ENCODE data around the gene GFOD1. TPM values are rescaled to one million over a fixed set of nuclear protein-coding genes. Genes with fewer than 3 reads are reported as not detected.

Gene GFOD1
- total and polyA plus RNA-seq, 2 experiments from 2014 or later = 16.2 to 30.5 TPM

DNA sequence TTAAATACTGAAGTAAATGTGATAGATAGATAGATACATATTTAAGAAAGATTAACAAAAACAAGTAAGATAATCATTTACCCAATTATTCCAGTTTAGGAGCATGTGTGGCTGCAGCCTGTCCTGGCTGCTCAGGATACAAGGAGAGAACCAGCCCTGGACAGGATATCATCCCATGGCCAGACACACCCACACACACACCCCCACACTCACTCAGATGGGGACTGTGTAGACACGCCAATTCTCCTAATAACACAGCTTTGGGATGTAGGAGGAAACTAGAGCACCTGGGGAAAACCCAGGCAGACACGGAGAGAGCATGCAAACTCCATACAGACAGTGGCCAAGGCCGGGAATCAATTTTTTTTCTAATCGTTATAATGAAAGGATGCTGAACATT is 45.6 kb downstream of the GFOD1 start:
- DNase-seq (ENCODE audit: low read depth in 1 of 2, low spot score in 1 of 2) = no peak
- TF ChIP-seq, protein P1, sequence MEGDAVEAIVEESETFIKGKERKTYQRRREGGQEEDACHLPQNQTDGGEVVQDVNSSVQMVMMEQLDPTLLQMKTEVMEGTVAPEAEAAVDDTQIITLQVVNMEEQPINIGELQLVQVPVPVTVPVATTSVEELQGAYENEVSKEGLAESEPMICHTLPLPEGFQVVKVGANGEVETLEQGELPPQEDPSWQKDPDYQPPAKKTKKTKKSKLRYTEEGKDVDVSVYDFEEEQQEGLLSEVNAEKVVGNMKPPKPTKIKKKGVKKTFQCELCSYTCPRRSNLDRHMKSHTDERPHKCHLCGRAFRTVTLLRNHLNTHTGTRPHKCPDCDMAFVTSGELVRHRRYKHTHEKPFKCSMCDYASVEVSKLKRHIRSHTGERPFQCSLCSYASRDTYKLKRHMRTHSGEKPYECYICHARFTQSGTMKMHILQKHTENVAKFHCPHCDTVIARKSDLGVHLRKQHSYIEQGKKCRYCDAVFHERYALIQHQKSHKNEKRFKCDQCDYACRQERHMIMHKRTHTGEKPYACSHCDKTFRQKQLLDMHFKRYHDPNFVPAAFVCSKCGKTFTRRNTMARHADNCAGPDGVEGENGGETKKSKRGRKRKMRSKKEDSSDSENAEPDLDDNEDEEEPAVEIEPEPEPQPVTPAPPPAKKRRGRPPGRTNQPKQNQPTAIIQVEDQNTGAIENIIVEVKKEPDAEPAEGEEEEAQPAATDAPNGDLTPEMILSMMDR (IDR thresholded peaks at IDR 0.05; ENCODE audit: low read depth, low read length) = no peak
- H3K4me1 ChIP-seq (ENCODE audit: low read depth) = peaks cover 20% of the 10 kb centered on the region
- H3K4me3 ChIP-seq = no peak overlapping the region
- H3K36me3 ChIP-seq = no peaks in the 10 kb centered on the region
- no peaks in the 10 kb centered on the region for H3K9me3 ChIP-seq (ENCODE audit: low read depth)
- H3K27me3 ChIP-seq = no peaks in the 10 kb centered on the region
- H3K27ac ChIP-seq = no peak overlapping the region

DNA sequence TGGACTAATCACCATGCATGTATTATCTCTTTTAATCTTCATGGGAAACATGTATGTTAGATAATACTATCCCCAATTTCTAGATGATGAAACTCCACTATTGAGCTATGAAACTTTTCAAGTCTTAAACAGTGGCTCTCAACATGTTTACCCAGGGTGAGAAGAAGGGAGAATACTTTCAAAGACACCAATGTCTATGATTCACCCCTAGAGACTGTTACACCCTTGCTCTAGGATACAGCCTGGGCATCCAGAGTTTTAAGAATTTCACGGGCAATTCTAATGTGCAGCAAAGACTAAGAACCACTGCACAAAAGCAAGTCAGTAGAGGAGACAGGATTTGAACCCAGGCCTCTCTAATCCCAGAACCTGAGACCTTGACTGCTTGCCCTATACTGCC is 47.8 kb downstream of the GFOD1 start:
- no peak for DNase-seq (ENCODE audit: low read depth in 1 of 2, low spot score in 1 of 2)
- TF ChIP-seq, protein P1 (IDR thresholded peaks at IDR 0.05; ENCODE audit: low read depth, low read length) = no peak

DNA sequence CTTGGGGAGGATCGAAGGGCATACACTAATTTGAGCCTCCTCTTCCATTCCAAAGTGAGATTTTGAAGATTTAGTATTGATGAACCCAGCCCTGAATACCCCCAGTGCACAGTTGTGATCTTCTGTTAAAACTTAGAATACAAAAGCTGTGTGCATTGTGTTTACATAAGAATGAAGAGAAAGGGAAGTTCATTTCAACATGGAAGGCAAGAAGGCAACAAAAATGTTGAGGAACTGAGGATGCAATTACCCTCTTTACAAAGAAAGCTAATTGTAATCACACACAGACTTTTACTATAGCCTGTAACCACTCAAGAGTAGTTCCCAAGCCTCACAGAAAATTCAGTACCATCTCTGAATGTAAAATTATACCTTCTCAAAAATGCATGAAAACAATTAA is 49.3 kb downstream of the GFOD1 start:
- TF ChIP-seq, protein P1 (IDR thresholded peaks at IDR 0.05; ENCODE audit: low read depth, low read length) = no peak
- no peak overlapping the region for H3K27ac ChIP-seq

More for the DNA sequence above, 47.8 kb downstream of the GFOD1 start:
- Histone ChIP-seq H3K4me3 (no peak overlapping the region), H3K36me3 (no peaks in the 10 kb centered on the region), H3K27me3 (no peaks in the 10 kb centered on the region), H3K27ac (no peak overlapping the region), H3K9me3 (ENCODE audit: low read depth) (no peaks in the 10 kb centered on the region), H3K4me1 (ENCODE audit: low read depth) (peaks cover 6% of the 10 kb centered on the region)

DNA sequence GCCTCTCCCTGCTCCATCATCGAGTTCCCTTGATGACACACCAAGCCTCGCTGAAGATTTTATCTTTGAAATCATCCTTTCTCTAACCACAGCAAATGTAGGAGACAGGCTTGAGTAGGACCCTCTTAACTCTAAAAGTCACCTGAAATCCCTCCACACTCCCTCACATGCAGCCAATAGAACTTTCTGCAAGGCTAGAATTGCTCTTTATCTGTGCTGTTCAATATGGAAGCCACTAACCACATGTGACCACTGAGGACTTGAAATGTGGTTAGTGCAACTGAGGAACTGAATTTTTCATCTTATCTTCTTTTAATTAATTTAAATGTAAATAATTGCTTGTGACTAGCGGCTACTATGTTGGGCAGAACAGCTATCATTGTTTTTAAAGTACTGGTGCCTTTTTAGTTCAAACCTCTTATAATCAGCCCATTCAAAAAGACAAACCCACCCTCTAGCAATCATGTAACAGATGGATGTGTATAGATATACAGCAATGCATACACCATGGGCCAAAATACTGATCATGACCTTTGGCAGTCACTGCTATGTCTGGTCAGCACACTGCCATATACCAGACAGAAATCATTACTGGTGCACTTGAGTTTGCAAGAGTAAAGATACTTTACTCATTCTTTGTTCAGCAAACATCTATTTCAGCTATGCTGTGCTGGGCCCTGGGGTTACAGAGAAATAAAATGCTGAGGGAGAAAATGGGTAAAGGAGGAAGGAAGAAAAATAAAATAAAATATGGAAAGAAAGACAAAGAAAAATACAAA is 50.0 kb downstream of the GFOD1 start:
- Histone ChIP-seq H3K27ac (no peak overlapping the region), H3K4me3 (no peak overlapping the region), H3K9me3 (ENCODE audit: low read depth) (no peaks in the 10 kb centered on the region), H3K36me3 (no peaks in the 10 kb centered on the region), H3K4me1 (ENCODE audit: low read depth) (peaks cover 3% of the 10 kb centered on the region), H3K27me3 (no peaks in the 10 kb centered on the region)
- TF ChIP-seq, protein P1 (IDR thresholded peaks at IDR 0.05; ENCODE audit: low read depth, low read length) = no peak
- DNase-seq (ENCODE audit: low read depth in 1 of 2, low spot score in 1 of 2) = no peak

More for the DNA sequence above, 49.3 kb downstream of the GFOD1 start:
- no peaks in the 10 kb centered on the region for H3K36me3 ChIP-seq
- DNase-seq (ENCODE audit: low read depth in 1 of 2, low spot score in 1 of 2) = no peak
- H3K4me3 ChIP-seq = no peak overlapping the region
- no peaks in the 10 kb centered on the region for H3K27me3 ChIP-seq
- H3K9me3 ChIP-seq (ENCODE audit: low read depth) = no peaks in the 10 kb centered on the region
- peaks cover 3% of the 10 kb centered on the region for H3K4me1 ChIP-seq (ENCODE audit: low read depth)

DNA sequence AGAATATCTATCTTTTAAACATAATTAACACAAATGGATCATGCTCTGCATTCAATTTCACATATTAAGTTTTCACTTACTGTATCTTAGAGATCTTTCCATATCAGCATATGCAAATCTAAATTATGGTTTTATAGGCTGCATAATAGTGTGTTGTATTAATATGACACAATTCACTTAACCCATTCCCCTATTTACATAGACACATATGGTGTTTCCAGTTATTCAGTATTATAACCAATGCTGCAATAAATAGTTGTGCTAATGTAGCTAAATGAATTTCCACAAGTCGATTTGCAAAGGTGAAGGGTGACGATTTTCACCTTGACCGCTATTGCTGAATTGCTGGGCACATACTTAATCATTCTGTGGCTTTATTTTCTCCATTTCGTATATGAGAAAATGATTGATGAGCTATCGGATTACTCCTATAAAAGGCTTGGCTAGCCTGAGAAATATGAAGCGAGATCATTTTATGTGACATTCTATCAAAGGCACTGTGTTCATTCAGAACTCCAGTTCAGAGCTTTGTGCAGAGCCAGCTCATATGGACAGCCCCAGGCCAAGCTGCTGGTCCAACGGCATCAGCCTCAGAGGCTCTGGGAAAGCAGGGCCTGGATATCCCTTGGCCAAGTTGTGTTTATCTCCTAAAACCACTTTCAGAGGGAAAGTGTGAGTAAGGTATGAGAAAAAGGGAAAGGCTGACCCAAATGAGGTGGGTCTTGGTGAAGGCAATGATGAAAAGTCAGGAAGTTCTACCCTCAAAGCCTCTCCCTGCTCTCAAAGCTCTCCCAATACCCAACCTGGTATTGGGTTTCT is 50.8 kb downstream of the GFOD1 start:
- no peak overlapping the region for H3K27ac ChIP-seq
- no peak for DNase-seq (ENCODE audit: low read depth in 1 of 2, low spot score in 1 of 2)

More for the DNA sequence above, 50.8 kb downstream of the GFOD1 start:
- Histone ChIP-seq H3K27me3 (no peaks in the 10 kb centered on the region), H3K36me3 (no peaks in the 10 kb centered on the region), H3K9me3 (ENCODE audit: low read depth) (no peaks in the 10 kb centered on the region), H3K4me1 (ENCODE audit: low read depth) (peaks cover 3% of the 10 kb centered on the region), H3K4me3 (no peak overlapping the region)
- TF ChIP-seq, protein P1 (IDR thresholded peaks at IDR 0.05; ENCODE audit: low read depth, low read length) = no peak
